B cell (primary cell): Measurements from ENCODE around the gene PPP1R7. TPM values are rescaled to one million over a fixed set of nuclear protein-coding genes. Genes with fewer than 3 reads are reported as not detected.

Experiments used
- ATAC-seq: fragments of 200-7000 bp; cut with Tn5 transposase; one replicate; pipeline ENCODE4 v1.10.0; 2021; ENCODE audit warnings: low read depth, mild to moderate bottlenecking, moderate number of reproducible peaks, moderate library complexity
- CTCF ChIA-PET: fragments of 350-600 bp; sonication (Branson Sonifier 250); formaldehyde crosslinking; loops from one replicate; lab custom pipeline; 2021; ENCODE audit warnings: antibody characterized with exemption, inconsistent platforms; lab: Charles Lee
- POLR2A ChIA-PET: fragments of 350-600 bp; sonication (Branson Sonifier 250); formaldehyde crosslinking; loops from one replicate; lab custom pipeline; 2021; ENCODE audit warnings: antibody characterized with exemption; lab: Charles Lee
- DNase-seq: peaks from one replicate; pipeline ENCODE4 v3.0.0; 2013
- H2AFZ ChIP-seq: 2 replicates; pipeline ENCODE4 v1.6.1; 2012; ENCODE audit warnings: mild to moderate bottlenecking, low read depth, low read length; ENCODE audit not compliant: insufficient read depth, poor library complexity, severe bottlenecking
- H3K27ac ChIP-seq, 2 donors: 1 replicate in 1 of 2; 2 replicates in 1 of 2; pipeline ENCODE4 v1.5.1; 2012 to 2013; ENCODE audit warnings: low read length in 2 of 2, mild to moderate bottlenecking in 2 of 2, moderate library complexity in 1 of 2
- H3K27me3 ChIP-seq, 4 experiments: fragments of 200-600 bp in 1 of 4; sonication (generic) in 1 of 4; replicated peaks in 1 of 4; 1 replicate in 2 of 4; 2 replicates in 2 of 4; pipeline versions ENCODE4 v1.6.1 to v1.7.0; 2013 to 2016; ENCODE audit warnings: low read length in 3 of 4, mild to moderate bottlenecking in 2 of 4, mixed read lengths in 1 of 4, moderate library complexity in 1 of 4; ENCODE audit not compliant: insufficient read depth in 4 of 4, control insufficient read depth in 3 of 4; ENCODE audit errors: control extremely low read depth in 1 of 4
- H3K36me3 ChIP-seq, 2 experiments: replicated peaks in 1 of 2; 1 replicate in 1 of 2; 2 replicates in 1 of 2; pipeline versions ENCODE4 v1.6.1 to v1.7.1; 2013; ENCODE audit warnings: low read length in 1 of 2; ENCODE audit not compliant: insufficient read depth in 2 of 2, control insufficient read depth in 1 of 2; ENCODE audit errors: control extremely low read depth in 1 of 2, extremely low read depth in 1 of 2
- H3K4me1 ChIP-seq, 2 donors: fragments of 200-600 bp in 1 of 2; sonication (generic) in 1 of 2; 1 replicate in 1 of 2; 2 replicates in 1 of 2; pipeline versions ENCODE4 v1.5.1 to v1.6.1; 2013 to 2017; ENCODE audit warnings: low read length in 2 of 2; ENCODE audit not compliant: control insufficient read depth in 2 of 2, insufficient read depth in 2 of 2
- H3K4me2 ChIP-seq: replicated peaks from 2 replicates; pipeline ENCODE3; 2012; ENCODE audit warnings: mild to moderate bottlenecking, low read depth, low read length; ENCODE audit not compliant: poor library complexity, severe bottlenecking
- H3K4me3 ChIP-seq, 5 experiments: fragments of 200-600 bp in 1 of 5; sonication (generic) in 1 of 5; 1 replicate in 3 of 5; 2 replicates in 2 of 5; pipeline versions ENCODE4 v1.5.1 to v1.7.0; 2011 to 2016; ENCODE audit warnings: low read length in 4 of 5, mild to moderate bottlenecking in 4 of 5, low read depth in 2 of 5, control low read depth in 1 of 5, moderate library complexity in 1 of 5; ENCODE audit not compliant: insufficient read depth in 1 of 5; ENCODE audit errors: control extremely low read depth in 1 of 5, extremely low read depth in 1 of 5
- H3K79me2 ChIP-seq: fragments of 200-600 bp; sonication (generic); one replicate; pipeline ENCODE4 v1.6.0; 2016; ENCODE audit warnings: low read length; ENCODE audit not compliant: control insufficient read depth, insufficient read depth
- H3K9ac ChIP-seq: fragments of 200-600 bp; sonication (generic); 2 replicates; pipeline ENCODE4 v1.6.1; 2017; ENCODE audit warnings: mild to moderate bottlenecking, low read length, moderate library complexity
- H3K9me3 ChIP-seq, 3 donors: one replicate each; pipeline versions ENCODE4 v1.6.1 to v1.7.1; 2013; ENCODE audit warnings: low read length in 2 of 3; ENCODE audit not compliant: control insufficient read depth in 2 of 3, insufficient read depth in 1 of 3; ENCODE audit errors: control extremely low read depth in 1 of 3
- H4K20me1 ChIP-seq: 2 replicates; pipeline ENCODE4 v1.6.0; 2012; ENCODE audit warnings: mild to moderate bottlenecking, low read length; ENCODE audit not compliant: insufficient read depth, control insufficient read depth, poor library complexity, severe bottlenecking
- H3K27ac Mint-ChIP-seq: one replicate; pipeline ENCODE4 v1.8.0; 2021; ENCODE audit warnings: mixed read lengths
- H3K27me3 Mint-ChIP-seq: one replicate; pipeline ENCODE4 v1.8.0; 2021; ENCODE audit warnings: mixed read lengths
- H3K4me1 Mint-ChIP-seq: one replicate; pipeline ENCODE4 v1.8.0; 2021; ENCODE audit warnings: mixed read lengths
- H3K4me3 Mint-ChIP-seq: one replicate; pipeline ENCODE4 v1.8.0; 2021; ENCODE audit warnings: mixed read lengths
- H3K9me3 Mint-ChIP-seq: one replicate; pipeline ENCODE4 v1.8.0; 2022; ENCODE audit warnings: mixed read lengths; ENCODE audit not compliant: insufficient read depth
- CTCF ChIP-seq: fragments of 200-600 bp; IDR thresholded peaks from one replicate; pipeline ENCODE4 v1.8.0; 2022; ENCODE audit warnings: antibody characterized with exemption, mild to moderate bottlenecking
- EZH2 ChIP-seq: IDR thresholded peaks from 2 replicates; pipeline ENCODE4 v1.6.1; 2012; ENCODE audit warnings: borderline replicate concordance, low read depth, mild to moderate bottlenecking, moderate library complexity, low read length; ENCODE audit not compliant: insufficient read depth, poor library complexity, severe bottlenecking
- WGBS: methylation state at CpG from one replicate; pipeline ENCODE4 v1.1.5; 2013; ENCODE audit warnings: missing lambda C conversion rate; ENCODE audit not compliant: insufficient coverage; 5-methylcytosine and 5-hydroxymethylcytosine counted together
- intact Hi-C: fragments of 100-400 bp; cut with micrococcal nuclease; formaldehyde crosslinking; loops from one replicate; pipeline ENCODE4 v1.10.0; 2022
- polyA plus RNA-seq: library from polyadenylated mRNA; depleted of rRNA; stranded (reverse); fragments of >200 nt; gene quantifications from 2 replicates; pipeline ENCODE4 v1.2.3, GENCODE V29; 2012
- total RNA-seq, 2 donors: library from RNA; stranded (reverse); fragments of 120-200 nt in 1 of 2; gene quantifications; 1 replicate in 1 of 2; 2 replicates in 1 of 2; pipeline versions ENCODE4 v1.2.3 to v1.2.4, GENCODE V29; 2013 to 2022

PPP1R7 gene
- total and polyA plus RNA-seq, 2 donors (not counting 1 experiment from before 2014, with no cell fraction given): 37.7 to 50.9 TPM

- Mint-ChIP-seq H3K9me3 (no peaks in the 10 kb centered on the region), H3K4me3 (peak overlapping the region; percentile 78), H3K27me3 (no peaks in the 10 kb centered on the region), H3K4me1 (peaks cover 61% of the 10 kb centered on the region), H3K27ac (peak overlapping the region; percentile 99)
- intact Hi-C loops: no loop called here
- Histone ChIP-seq H3K36me3 (peaks cover 1 to 10% of the 10 kb centered on the region in 2 experiments), H2AFZ (peak overlapping the region; percentile 50), H3K9me3 (peaks cover 0 to 12% (median 0%) of the 10 kb centered on the region in 3 donors), H4K20me1 (no peaks in the 10 kb centered on the region), H3K79me2 (peaks cover 4% of the 10 kb centered on the region), H3K27me3 (no peaks in the 10 kb centered on the region), H3K4me2 (peak overlapping the region; percentile 49), H3K9ac (peak overlapping the region; percentile 48), H3K27ac (peak overlapping the region; percentile 94 to 97), H3K4me3 (no peak overlapping the region), H3K4me1 (peaks cover 44 to 61% of the 10 kb centered on the region in 2 donors)
- DNase-seq (no peak), ATAC-seq (no peak)
- TF ChIP-seq EZH2 (no peak), CTCF (no peak)
- POLR2A ChIA-PET: interaction anchor here (2.0 kb wide), 2 partner anchors 17 to 26 kb away, joined by 5 to 8 read pairs; partner anchors contain the start of gene MTERF4
- 98% methylated on average over 5 of the region's 8 CpGs for WGBS
- CTCF ChIA-PET: no interaction called here
Measured at GRCh38 chr2:241128266-241128665, 22.0 kb upstream of the PPP1R7 start.

- Histone ChIP-seq H3K9ac (no peak overlapping the region), H3K36me3 (peaks cover 1 to 10% of the 10 kb centered on the region in 2 experiments), H3K27ac (peak overlapping the region; percentile 94 to 97), H4K20me1 (no peaks in the 10 kb centered on the region), H3K9me3 (peaks cover 0 to 10% (median 0%) of the 10 kb centered on the region in 3 donors), H3K27me3 (no peaks in the 10 kb centered on the region), H2AFZ (no peak overlapping the region), H3K4me1 (peaks cover 44 to 56% of the 10 kb centered on the region in 2 donors), H3K79me2 (peaks cover 4% of the 10 kb centered on the region), H3K4me2 (peak overlapping the region; percentile 10), H3K4me3 (no peak overlapping the region)
- H3K4me3 Mint-ChIP-seq: peak overlapping the region; percentile 46
- ATAC-seq: no peak
- no peaks in the 10 kb centered on the region for H3K9me3 Mint-ChIP-seq
- intact Hi-C loops: no loop called here
- WGBS: 92% methylated on average over 9 of the region's 12 CpGs
- POLR2A ChIA-PET: interaction anchor here (2.0 kb wide), 1 partner anchor 18 kb away, joined by 8 read pairs; no protein-coding TSS in a partner anchor
- TF ChIP-seq CTCF (no peak), EZH2 (no peak)
- peak overlapping the region; percentile 99 for H3K27ac Mint-ChIP-seq
- no peak for DNase-seq
- H3K4me1 Mint-ChIP-seq: peaks cover 55% of the 10 kb centered on the region
- H3K27me3 Mint-ChIP-seq: no peaks in the 10 kb centered on the region
- CTCF ChIA-PET: no interaction called here
Measured at GRCh38 chr2:241129086-241129871, 21.0 kb upstream of the PPP1R7 start.
